Limb (tissue), 2 donors: ENCODE results near the gene MAP3K1.

Experiments
- DNase-seq, 2 donors: peaks; one replicate each; pipeline ENCODE4 v3.0.0-alpha.2; 2016; ENCODE audit errors: extremely low spot score in 2 of 2

MAP3K1 gene

DNA sequence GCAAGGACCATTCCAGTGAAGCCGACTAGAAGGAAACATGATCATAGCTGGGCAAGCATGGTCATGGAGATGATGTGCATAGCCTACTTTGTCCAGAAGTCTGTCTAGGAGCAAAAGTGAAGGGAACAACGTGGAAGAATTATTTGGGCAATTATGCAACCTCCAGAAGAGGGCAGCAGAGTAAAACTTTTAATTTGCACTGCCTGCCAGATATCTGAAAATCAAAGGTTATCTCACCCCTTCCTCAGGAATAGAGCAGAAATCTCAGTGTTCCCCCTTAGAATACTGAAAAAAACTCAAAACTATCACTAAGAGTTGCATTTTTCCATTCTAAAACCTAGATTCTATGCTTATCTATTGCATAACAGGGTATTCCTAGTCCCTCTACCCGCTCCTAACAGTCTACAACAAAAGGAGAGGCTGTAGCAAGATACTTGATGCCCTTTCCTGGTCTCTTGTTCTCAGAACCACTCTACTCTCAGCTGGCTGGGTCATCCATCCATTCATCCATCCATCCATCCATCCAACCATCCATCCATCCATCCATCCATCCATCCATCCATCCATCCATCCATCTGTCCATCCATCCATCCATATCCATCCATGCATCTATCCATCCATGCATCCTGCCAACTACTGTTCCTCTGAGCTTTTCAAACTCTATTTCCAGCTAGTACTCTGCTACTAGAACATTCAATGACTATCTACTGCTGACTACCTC, 85.7 kb downstream of the MAP3K1 start:
- DNase-seq: peak in 1 of 2 donors; percentile 48

DNA sequence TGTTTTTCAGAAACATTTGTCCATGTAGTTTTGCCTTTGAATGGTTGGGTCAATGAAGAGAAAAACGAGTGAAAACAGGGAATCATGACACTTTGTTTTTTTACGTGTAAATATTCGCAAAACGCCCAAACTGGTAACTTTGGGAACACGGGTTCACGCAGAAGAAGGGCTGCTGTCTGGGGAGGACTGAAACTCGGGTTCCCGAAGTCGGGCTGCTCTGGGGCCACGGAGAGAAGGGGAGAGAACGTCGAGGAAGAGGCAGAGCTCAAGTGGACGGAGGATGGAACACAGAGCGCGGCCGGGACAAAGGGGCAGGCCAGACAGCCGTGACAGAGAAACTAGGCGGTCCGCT, 93.6 kb downstream of the MAP3K1 start:
- DNase-seq: no peak

DNA sequence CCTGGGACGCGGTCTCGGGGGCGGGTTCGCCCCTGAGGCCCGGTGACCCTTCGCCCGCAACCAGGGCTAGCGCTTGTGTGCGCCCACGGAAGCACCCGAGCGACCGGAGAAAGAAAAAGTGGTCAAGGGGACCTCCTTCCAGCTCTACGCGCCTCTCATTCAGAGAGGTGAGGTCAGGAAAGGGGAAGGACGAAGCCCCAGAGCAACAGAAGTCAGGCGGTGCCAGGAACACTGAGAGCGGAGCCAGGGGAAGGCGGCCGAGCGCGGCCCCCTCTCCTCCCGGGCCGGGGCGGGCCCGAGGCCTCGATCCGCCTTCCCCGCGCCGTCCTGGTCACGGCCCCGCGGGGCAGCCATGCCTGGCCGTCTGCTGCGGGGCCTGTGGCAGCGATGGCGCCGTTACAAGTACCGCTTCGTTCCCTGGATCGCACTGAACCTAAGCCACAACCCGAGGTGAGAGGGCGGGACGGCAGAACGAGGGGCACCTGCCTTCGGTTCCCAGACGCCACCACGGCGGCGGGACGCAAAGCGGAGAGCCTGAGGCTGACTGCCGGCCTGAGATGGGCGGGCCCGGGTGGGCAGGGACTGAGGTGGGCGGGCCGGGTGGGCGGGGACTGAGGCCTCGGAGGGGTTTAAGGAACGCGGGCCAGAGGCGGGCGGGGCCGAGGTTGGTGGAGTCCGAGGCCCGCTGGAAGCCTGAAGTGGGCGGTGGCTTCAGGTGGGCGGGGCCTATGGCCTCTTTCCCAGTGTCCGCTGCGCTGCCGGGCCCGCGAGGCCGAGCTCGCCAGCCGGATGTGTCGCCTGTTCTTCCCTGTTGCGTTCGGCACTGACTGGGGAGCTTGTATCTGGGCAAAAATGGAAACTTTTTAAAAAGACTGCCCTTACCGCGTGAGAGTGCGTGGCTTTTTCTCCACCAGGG, 94.2 kb downstream of the MAP3K1 start, which contains the start of gene SETD9:
Gene SETD9, plus strand, starts transcription at position 303 of the 916 bp plus-strand sequence. Its CDS starts 50 bp downstream, at position 353.
- DNase-seq: peak; percentile 97 to 99

DNA sequence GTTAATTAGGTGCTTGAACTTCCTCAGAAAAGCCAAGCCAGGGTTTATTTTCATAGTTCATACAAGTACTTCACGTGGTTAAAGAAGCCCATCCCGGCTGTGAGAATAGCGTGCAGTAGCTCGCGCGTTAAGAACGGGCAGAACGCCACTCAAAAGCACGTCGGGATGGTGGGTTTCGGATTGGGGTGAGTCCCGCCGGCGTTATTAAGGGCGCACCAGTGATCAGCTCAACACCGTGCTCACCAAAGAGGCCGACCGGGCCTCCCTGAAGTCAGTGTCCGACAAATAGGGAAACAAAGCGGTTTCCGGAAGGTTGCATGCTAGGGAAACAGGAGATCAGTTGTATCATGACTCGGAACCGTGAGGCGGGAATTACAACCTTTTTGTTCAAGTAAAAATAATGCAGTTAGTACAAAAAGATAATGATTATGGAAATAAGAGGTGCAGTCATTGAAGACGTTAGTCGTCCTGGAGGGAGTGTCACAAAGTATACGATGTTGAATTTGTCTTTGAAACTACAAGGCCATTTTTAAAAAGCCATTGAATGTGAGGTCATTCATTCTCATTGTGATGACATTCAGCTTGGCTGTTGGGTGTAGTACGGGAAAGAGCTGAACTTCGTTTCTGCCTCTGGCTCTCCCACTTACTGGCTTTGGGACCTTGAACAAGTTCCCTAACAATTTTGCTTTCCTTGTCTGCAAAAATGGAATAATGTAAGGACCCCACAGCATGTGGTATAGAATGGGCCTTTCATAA, 95.0 kb downstream of the MAP3K1 start:
- DNase-seq: no peak

DNA sequence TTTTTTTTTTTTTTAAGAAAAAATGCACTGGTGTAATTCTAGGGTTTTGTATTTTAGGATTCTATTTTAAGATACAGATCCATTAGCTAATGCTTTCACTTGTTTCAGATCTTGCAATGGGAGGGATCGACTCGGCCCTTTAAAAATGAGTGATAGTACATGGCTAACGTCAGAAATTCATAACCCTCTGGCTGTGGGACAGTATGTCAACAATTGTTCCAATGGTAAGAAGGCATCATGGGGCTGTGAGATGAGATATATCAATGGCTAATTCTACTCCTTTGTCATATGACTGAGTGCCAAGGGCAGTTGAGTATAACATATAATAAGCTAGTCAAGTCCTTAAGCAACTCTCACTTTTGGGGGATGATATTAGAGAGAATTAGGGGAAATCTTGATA, 98.4 kb downstream of the MAP3K1 start:
- no peak for DNase-seq

DNA sequence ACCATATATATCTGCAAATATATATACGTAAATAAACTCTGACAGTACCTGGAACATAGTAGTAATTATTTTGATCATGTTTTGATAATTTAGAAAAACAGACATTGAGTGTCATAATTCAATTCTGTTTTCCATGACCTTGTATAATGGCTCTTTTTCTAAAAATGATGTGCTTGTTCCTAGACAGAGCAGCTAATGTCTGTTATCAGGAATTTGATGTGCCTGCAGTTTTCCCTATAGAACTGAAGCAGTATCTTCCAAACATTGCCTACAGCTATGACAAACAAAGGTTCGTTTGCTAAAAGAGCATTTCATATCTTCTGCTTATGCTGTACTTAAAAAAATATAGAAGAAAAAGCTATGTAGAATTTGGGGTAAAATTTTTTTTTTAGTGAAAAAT, 99.3 kb downstream of the MAP3K1 start:
- DNase-seq: no peak

DNA sequence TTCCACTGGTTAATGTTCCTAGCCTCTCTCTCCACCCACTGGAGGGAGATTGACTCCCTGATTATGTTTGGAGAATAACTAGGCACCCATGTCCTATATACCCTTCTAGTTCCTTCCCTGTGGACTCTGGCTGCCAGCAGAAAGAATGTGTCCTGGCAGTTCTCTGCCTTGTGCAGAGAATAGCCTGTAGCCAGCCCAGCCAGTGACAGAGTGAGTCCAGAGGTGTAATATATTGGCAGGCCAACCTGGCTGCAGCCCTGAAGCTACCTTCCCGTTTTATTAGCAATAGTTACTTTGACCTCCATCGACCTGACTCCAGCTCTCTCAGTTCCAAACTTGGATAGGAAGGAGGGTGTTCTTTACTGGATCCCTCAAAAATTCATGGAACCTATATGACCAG, 102.2 kb downstream of the MAP3K1 start:
- no peak for DNase-seq

DNA sequence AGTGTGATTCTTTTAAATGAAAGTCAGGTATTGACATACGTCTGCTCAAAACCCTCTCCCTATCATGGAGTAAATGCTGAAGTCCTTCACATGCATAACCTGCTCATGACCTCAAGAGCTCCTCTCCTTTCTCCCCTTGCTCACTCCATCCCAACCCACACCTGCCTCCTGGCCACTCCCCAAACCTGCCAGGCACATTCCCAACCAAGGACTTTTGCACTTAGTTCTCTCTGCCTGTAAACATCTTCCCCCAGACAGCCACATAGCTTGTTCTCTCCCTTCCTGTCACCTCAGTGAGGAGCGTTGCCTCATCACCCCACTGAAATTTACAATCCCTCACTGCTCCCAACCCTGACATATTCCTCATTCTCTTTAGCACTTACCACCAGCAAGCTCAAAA, 102.7 kb downstream of the MAP3K1 start:
- no peak for DNase-seq

DNA sequence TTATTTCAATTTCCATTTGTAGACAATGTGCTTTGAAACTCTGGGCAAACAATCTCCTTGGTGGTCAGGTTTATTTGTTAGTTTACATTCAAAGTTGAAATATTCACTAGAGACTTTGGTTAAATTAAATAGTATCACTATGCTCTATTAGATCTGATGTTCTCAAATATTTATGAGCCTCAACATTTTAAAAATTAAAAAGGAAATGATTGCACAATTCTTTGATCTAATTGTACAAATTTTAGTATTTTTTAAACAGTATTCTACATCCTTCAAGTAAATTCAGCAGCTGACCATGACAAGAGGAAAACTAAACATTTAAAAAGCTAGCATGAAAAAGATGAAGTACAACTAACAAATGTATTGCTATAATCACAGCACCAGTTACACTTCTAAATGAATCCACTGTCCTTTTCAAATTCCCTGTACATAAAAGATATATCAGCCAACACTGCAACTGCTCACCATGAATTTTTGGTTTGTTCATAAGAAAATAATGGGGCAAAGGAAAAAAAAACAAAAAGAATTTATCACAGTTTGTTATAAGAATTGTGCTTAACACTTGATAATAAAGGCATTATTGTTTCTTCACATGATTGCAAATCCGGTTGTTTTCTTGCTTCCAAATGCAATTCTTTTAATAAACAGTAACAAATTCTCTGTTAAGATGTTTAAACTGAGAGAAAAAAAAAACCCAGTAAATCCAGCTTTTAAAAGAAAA, 104.8 kb downstream of the MAP3K1 start:
- no peak for DNase-seq

DNA sequence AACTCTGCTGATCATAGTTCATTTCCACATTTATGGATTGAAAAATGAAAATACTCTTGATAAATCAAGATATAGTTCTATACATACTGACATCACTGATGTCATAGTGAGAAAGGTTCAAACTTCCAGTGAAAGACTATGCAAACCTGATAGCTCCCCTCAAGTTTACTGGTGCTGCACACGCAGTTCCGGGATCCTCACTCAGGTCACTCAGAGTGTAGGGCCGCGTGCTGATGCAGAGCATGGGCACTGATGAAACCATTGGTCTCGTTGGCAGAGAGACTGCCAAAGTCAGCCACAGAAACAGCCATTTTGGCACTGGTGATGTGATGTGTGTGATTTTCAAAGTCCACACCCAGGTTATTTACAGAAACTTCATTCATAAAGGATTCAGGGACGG, 107.6 kb downstream of the MAP3K1 start:
- DNase-seq: no peak

DNA sequence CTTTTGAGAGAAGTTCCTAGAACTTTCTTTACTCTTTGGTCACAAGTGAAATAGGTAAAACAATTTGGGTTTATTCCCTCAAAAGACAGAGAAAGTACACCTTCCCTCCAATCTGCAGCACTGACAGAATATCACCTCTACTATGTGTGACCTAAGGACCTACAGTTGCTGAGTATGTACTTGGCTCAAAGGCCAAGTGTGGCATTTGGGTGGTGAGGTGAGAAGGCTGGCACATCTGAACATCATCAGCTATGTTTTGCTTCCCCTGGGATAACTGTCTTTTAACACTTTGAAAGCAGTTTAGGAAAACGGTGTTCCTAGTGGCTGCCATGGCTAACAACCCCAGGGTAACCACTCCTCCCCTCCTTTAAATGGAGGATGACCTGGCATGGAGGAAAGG, 119.0 kb downstream of the MAP3K1 start:
- DNase-seq: no peak

DNA sequence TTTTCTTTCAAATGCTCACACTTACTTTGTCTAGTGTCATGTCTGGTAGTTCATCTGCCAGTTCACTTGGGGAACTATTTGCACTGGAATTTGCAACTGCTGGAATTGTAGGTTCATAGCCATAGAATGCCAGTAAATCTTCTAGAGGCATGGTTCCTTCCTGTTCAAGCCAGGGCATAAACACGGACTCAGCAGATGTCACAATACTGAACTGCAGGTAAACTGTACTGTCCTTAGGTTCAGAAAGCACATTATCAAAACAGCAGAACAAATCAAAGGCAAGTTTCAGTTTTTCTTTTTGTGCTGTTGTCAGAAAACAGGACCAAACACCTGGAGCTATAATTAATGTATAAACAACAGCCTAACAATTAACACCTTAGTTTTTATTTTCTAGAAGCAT, 123.5 kb downstream of the MAP3K1 start:
- DNase-seq: no peak

DNA sequence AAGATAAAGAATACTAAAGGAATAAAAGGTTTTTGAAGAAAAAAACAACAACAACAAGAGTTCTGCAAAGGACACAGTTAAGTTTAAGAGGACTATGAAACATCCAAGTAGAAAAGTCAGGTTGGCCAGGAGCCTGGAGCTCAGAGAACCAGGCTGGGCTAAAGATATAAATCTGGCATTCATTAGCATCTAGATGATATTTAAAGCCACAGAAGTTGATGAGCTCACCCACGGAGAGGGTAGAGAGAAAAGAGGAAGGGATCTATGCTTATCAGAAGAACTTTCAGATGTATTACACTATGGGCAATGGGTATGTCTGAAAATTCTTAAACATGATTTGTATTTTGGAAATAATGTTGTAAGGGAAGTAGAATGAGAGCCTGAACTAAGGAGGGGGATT, 126.6 kb downstream of the MAP3K1 start:
- no peak for DNase-seq
